Measurements from ENCODE around the gene WFIKKN2. TPM values are rescaled to one million over a fixed set of nuclear protein-coding genes. Genes with fewer than 3 reads are reported as not detected.

The WFIKKN2 gene
- total RNA-seq, 1 experiment from 2014 or later = 0.05 TPM

DNA sequence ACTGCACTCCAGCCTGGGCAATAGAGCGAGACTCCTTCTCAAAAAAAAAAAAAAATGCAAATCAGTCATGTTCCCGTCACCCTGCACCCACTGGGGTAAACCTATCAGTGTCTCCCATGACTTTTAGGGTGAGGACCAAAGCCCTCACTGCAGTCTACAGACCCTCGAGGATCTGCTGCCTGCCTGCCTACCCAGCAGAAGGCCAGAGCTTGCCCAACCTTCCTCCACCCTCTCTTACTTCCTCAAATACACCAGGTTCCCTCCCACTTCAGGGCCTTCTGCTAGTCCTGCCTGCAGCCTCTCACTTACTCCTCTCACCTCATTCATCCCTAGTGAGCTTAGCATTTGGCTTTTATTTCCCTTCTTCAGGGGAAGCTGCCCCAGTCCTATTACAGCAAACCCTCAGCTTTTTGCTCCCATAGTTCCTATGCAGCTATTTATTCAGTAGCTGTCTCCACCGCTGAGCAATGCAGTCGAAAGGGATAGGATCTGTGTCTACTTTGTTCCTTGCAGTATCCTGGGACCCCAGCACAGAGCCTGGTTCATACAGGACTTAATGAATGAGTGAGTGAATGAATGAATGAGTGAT, 48.6 kb downstream of the WFIKKN2 start (continued):
- TF ChIP-seq TCF7L2 (IDR thresholded peaks at IDR 0.05; ENCODE audit: borderline replicate concordance, extremely low read depth, insufficient read depth, insufficient read length) (no peak), SP1 (IDR thresholded peaks at IDR 0.05; ENCODE audit: low read depth) (no peak), SRF (IDR thresholded peaks at IDR 0.05; ENCODE audit: low read depth) (no peak)
- TF ChIP-seq, protein P1, sequence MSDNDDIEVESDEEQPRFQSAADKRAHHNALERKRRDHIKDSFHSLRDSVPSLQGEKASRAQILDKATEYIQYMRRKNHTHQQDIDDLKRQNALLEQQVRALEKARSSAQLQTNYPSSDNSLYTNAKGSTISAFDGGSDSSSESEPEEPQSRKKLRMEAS (IDR thresholded peaks at IDR 0.05) = no peak

DNA sequence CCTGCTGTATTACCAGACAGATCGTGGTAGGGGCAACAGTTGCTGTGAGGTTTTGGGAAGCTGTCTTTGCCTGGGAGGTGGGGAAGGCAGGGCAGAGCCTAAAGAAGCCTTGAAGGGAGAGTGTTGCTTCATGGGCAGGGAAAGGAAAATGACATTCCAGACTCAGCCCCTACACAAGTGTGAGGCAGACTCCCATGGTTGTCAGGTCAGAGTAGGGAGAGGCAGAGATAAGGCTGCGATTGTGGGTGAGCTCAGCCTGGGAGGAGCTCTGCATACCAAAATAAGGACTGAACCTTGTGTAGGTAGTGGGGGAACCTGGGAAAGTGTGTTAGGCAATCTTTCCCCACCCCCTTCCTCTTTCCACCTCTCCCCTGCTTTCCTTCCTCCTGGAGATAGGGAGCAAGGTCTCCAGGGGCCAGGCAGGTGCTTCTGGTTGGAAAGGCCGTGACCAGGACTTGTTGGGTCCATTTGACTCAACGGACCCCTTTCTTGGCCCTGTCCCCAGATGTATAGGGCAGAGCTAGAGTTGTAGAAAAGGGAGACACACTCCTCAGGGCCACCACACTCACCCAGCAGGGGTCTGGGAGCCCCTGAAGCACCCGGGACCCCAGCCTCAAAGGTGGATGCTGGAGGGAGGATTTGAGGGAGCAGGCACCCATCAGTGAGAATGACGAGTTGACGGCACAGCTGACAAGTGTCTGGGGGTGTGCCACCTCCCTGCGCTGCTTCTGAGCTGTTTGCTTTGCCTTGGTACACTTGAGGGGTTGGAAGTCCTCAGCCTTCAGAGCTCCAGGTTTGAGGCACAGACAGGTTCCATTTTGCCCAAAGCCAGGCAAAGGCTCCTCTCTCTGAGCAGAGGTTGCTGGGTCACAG, 49.3 kb downstream of the WFIKKN2 start:
- Histone ChIP-seq H3K79me2 (ENCODE audit: insufficient read depth, low read length) (no peaks in the 10 kb centered on the region), H3K27ac (ENCODE audit: low read depth, low read length) (no peak overlapping the region), H3K9me3 (ENCODE audit: control insufficient read depth in 1 of 2, insufficient read depth in 1 of 2, low read depth in 1 of 2, low read length in 2 of 2) (peaks cover 0 to 6% of the 10 kb centered on the region in 2 experiments; a peak in 1 of 4 replicates), H4K20me1 (ENCODE audit: insufficient read depth) (no peaks in the 10 kb centered on the region), H3K9me2 (ENCODE audit: insufficient read depth) (no peaks in the 10 kb centered on the region), H3K4me1 (ENCODE audit: control insufficient read depth in 1 of 2, insufficient read depth in 2 of 2, low read length in 2 of 2) (peaks cover 8 to 26% of the 10 kb centered on the region in 2 experiments; a peak in 3 of 4 replicates), H3K4me2 (ENCODE audit: low read length) (no peak overlapping the region), H3K36me3 (ENCODE audit: control insufficient read depth in 1 of 2, insufficient read depth in 2 of 2, low read length in 2 of 2) (no peaks in the 10 kb centered on the region), H2AFZ (ENCODE audit: low read depth, low read length, poor library complexity, severe bottlenecking) (no peak overlapping the region), H3K9ac (ENCODE audit: low read length) (no peak overlapping the region), H3K27me3 (ENCODE audit: insufficient read depth, low read length) (no peaks in the 10 kb centered on the region), H3K4me3 (replicated peaks in 1 of 2; ENCODE audit: low read depth in 1 of 2, low read length in 2 of 2) (no peak overlapping the region)
- BruUV-seq (replicated peaks) = no TSS peak
- ChIA-PET CTCF (interaction anchor here (1.7 kb wide), 1 partner anchor 22 kb away, joined by 4 read pairs; no protein-coding TSS in a partner anchor), POLR2A (interaction anchor here (0.8 to 11.1 kb wide), 2 partner anchors 18 to 21 kb away, joined by 3 to 89 read pairs; partner anchors contain the start of gene TOB1), RAD21 (ENCODE audit: low non-redundant PET in 1 of 2, low total read pairs in 2 of 2, uncharacterized antibody in 2 of 2, unreplicated experiment in 2 of 2) (interaction anchor here in 1 of 2 experiments (0.5 kb wide), 1 partner anchor 60 kb away, joined by 4 read pairs; no protein-coding TSS in a partner anchor)
- TF ChIP-seq ZFX (IDR thresholded peaks at IDR 0.05) (no peak), CEBPB (IDR thresholded peaks at IDR 0.05; ENCODE audit: low read depth) (0 out of 2 replicates have a peak, but pooled peaks have one; percentile 14), SP1 (IDR thresholded peaks at IDR 0.05; ENCODE audit: low read depth) (no peak)
- TF ChIP-seq, protein P2, sequence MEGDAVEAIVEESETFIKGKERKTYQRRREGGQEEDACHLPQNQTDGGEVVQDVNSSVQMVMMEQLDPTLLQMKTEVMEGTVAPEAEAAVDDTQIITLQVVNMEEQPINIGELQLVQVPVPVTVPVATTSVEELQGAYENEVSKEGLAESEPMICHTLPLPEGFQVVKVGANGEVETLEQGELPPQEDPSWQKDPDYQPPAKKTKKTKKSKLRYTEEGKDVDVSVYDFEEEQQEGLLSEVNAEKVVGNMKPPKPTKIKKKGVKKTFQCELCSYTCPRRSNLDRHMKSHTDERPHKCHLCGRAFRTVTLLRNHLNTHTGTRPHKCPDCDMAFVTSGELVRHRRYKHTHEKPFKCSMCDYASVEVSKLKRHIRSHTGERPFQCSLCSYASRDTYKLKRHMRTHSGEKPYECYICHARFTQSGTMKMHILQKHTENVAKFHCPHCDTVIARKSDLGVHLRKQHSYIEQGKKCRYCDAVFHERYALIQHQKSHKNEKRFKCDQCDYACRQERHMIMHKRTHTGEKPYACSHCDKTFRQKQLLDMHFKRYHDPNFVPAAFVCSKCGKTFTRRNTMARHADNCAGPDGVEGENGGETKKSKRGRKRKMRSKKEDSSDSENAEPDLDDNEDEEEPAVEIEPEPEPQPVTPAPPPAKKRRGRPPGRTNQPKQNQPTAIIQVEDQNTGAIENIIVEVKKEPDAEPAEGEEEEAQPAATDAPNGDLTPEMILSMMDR (IDR thresholded peaks at IDR 0.05 in 2 of 3, conservative IDR thresholded peaks at IDR 0.05 in 1 of 3; ENCODE audit: borderline replicate concordance in 1 of 3, insufficient read depth in 1 of 3, low read depth in 2 of 3, low read length in 2 of 3) = no peak
- DNase-seq (ENCODE audit: low read depth, low spot score) = no peak
- intact Hi-C loops (cut with micrococcal nuclease) = no loop called here
- peak; percentile 40; the same call in 1 of the 2 replicates for ATAC-seq
